ENCODE results near the gene TAF1A.

- no peak for TF ChIP-seq EZH2phosphoT487 (IDR thresholded peaks at IDR 0.05; ENCODE audit: borderline replicate concordance, low read depth, low read length)
- TF ChIP-seq, protein P1, sequence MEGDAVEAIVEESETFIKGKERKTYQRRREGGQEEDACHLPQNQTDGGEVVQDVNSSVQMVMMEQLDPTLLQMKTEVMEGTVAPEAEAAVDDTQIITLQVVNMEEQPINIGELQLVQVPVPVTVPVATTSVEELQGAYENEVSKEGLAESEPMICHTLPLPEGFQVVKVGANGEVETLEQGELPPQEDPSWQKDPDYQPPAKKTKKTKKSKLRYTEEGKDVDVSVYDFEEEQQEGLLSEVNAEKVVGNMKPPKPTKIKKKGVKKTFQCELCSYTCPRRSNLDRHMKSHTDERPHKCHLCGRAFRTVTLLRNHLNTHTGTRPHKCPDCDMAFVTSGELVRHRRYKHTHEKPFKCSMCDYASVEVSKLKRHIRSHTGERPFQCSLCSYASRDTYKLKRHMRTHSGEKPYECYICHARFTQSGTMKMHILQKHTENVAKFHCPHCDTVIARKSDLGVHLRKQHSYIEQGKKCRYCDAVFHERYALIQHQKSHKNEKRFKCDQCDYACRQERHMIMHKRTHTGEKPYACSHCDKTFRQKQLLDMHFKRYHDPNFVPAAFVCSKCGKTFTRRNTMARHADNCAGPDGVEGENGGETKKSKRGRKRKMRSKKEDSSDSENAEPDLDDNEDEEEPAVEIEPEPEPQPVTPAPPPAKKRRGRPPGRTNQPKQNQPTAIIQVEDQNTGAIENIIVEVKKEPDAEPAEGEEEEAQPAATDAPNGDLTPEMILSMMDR (conservative IDR thresholded peaks at IDR 0.05; ENCODE audit: low read length): no peak
Observed at GRCh38 chr1:222631611-222632208, 42.0 kb upstream of the TAF1A start.
